Parietal lobe (tissue), 2 donors: ENCODE data around the gene SLC1A2. TPM values are rescaled to one million over a fixed set of nuclear protein-coding genes. Genes with fewer than 3 reads are reported as not detected.

Source experiments
- small RNA-seq: library from RNA; depleted of rRNA; stranded (forward); fragments of <200 nt; gene quantifications from one replicate; pipeline ENCODE3, GENCODE V24; 2014; ENCODE audit warnings: low replicate concordance
- total RNA-seq: library from RNA; depleted of rRNA; stranded (reverse); fragments of >200 nt; gene quantifications from one replicate; pipeline ENCODE4 v1.2.3, GENCODE V29; 2014

SLC1A2 gene
- 271 TPM for total RNA-seq

GRCh38 chr11:35419184-35419829, at the start of gene SLC1A2:
Gene SLC1A2 (minus strand): TSS chr11:35419558. CDS start chr11:35418966, 592 bp downstream.

Small RNA genes lying within 50 kb of the gene (small RNA-seq; reads per million reads assigned to genes)
- not detected for gene AC090625.1

Other genes starting within 250 kb of the SLC1A2 start
- gene PAMR1, start 106.1 kb upstream of the SLC1A2 start, total RNA-seq, result 0.94 TPM
- 69.2 TPM for gene FJX1, start 198.9 kb upstream of the SLC1A2 start, total RNA-seq
- gene TRIM44, start 243.2 kb upstream of the SLC1A2 start, total RNA-seq, result 31.6 TPM